Panc1 (cell line): ENCODE data around the gene CIC. TPM values are rescaled to one million over a fixed set of nuclear protein-coding genes. Genes with fewer than 3 reads are reported as not detected.
A peak's percentile ranks its signal among the peaks of the same experiment; 100 is the strongest.

Experiments used
- ATAC-seq: fragments of 200-7000 bp; cut with Tn5 transposase; 2 replicates; pipeline ENCODE4 v1.9.1; 2020; ENCODE audit warnings: mild to moderate bottlenecking, moderate library complexity
- BruUV-seq: library from RNA; stranded (reverse); fragments of 400-500 nt; replicated peaks from 2 replicates; lab custom pipeline; 2021; lab: Mats Ljungman, UMichigan
- CTCF ChIA-PET: fragments of 300-600 bp; sonication (Branson Sonifier 250); formaldehyde crosslinking; loops from one replicate; lab custom pipeline; 2022; ENCODE audit warnings: antibody characterized with exemption; lab: Charles Lee
- POLR2A ChIA-PET: fragments of 300-600 bp; sonication (Branson Sonifier 250); formaldehyde crosslinking; loops from one replicate; lab custom pipeline; 2022; ENCODE audit warnings: antibody characterized with exemption; lab: Charles Lee
- DNase-seq: peaks from one replicate; pipeline ENCODE4 v3.0.0-alpha.2; 2010; ENCODE audit warnings: low read depth, low spot score
- H3K27ac ChIP-seq: 2 replicates; pipeline ENCODE4 v1.5.1; 2011; ENCODE audit warnings: mild to moderate bottlenecking, low read length, inconsistent platforms
- H3K27me3 ChIP-seq: fragments of 200-500 bp; sonication (Bioruptor generic); 2 replicates; pipeline ENCODE4 v1.6.0; 2014; ENCODE audit warnings: low read length, inconsistent platforms; ENCODE audit not compliant: control insufficient read depth, insufficient read depth
- H3K36me3 ChIP-seq: fragments of 200-500 bp; sonication (Bioruptor generic); 2 replicates; pipeline ENCODE4 v1.5.1; 2014; ENCODE audit warnings: inconsistent platforms, mild to moderate bottlenecking, low read length, moderate library complexity; ENCODE audit not compliant: control insufficient read depth, insufficient read depth
- H3K4me1 ChIP-seq: 2 replicates; pipeline ENCODE4 v1.5.1; 2011; ENCODE audit warnings: inconsistent platforms, mild to moderate bottlenecking, low read length, moderate library complexity; ENCODE audit not compliant: control insufficient read depth, insufficient read depth
- H3K4me3 ChIP-seq, 2 experiments: 2 replicates each; pipeline ENCODE4 v1.5.1; 2011 to 2012; ENCODE audit warnings: low read depth in 2 of 2, low read length in 2 of 2, mild to moderate bottlenecking in 2 of 2, inconsistent platforms in 1 of 2, moderate library complexity in 1 of 2
- H3K9me3 ChIP-seq: fragments of 200-500 bp; sonication (Bioruptor generic); 2 replicates; pipeline ENCODE4 v1.5.1; 2014; ENCODE audit warnings: low read depth, mild to moderate bottlenecking, inconsistent platforms, low read length, moderate library complexity; ENCODE audit not compliant: control insufficient read depth, insufficient read depth
- CTCF ChIP-seq: fragments of 450-650 bp; IDR thresholded peaks from 2 replicates; pipeline ENCODE4 v1.5.1; 2017; ENCODE audit warnings: mild to moderate bottlenecking
- POLR2AphosphoS5 ChIP-seq: IDR thresholded peaks from 2 replicates; pipeline ENCODE4 v1.6.1; 2012; ENCODE audit warnings: mild to moderate bottlenecking, low read depth, low read length, moderate library complexity
- REST ChIP-seq, 2 experiments: IDR thresholded peaks; 2 replicates each; pipeline ENCODE4 v1.6.1; 2011 to 2012; ENCODE audit warnings: low read depth in 2 of 2, control low read depth in 1 of 2, low read length in 1 of 2, mild to moderate bottlenecking in 1 of 2, moderate library complexity in 1 of 2; ENCODE audit not compliant: insufficient read depth in 1 of 2
- SIN3A ChIP-seq: IDR thresholded peaks from 2 replicates; pipeline ENCODE4 v1.6.1; 2012; ENCODE audit warnings: low read depth, mild to moderate bottlenecking, low read length, moderate library complexity, borderline replicate concordance; ENCODE audit not compliant: insufficient read depth
- TCF7L2 ChIP-seq: IDR thresholded peaks from 2 replicates; pipeline ENCODE4 v1.6.1; 2011; ENCODE audit warnings: mild to moderate bottlenecking, low read depth, low read length, inconsistent platforms
- in situ Hi-C: cut with HindIII; loops from 2 replicates; pipeline ENCODE4 v1.10.0; 2016; ENCODE audit warnings: low sequenced_read_pairs, low pct_unique_long_range_greater_than_20kb
- intact Hi-C: fragments of 100-400 bp; cut with micrococcal nuclease; formaldehyde crosslinking; loops from one replicate; pipeline ENCODE4 v1.10.0; 2022; ENCODE audit not compliant: unreplicated experiment
- total RNA-seq: library from RNA; stranded (reverse); gene quantifications from one replicate; pipeline ENCODE4 v1.2.1, GENCODE V29; 2021; ENCODE audit not compliant: unreplicated experiment

The CIC gene
- total RNA-seq, 1 experiment from 2014 or later = 67.4 TPM

DNA sequence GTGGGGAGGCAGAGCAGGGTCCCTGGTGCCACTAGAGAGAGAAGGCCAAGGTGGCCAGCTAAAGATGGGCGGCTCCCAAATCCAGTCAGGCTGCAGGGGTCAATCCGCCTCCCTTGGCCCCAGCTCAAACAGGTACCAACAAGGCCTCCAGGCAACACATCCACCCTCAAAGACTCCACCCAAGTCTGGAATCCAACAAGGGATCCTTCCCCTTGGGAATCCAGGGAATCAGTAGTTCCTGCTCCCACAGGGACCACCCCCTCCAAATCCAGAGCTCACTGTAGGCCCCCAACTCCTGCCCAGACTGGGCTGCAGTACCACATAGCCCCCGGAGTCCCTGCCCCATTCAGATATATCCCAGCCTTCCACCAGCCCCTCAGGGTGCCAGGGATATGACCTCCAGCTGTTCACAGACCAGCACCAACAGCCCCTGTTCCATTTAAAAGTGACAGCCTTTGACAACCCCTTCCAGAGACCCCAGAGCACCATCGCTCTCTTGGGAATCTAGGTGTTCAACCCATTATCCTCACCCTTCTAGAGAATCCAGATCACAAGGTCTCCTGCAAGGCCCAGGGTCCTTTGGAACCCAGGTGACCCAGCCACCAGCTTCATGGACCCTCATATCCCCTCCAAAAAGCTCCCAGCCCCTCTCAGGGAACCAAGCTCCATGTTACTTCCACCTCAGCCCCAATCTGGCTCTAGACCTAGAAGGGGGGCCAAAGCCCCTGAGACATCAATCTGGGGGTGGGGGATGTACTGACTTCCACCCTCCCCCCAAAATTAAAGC is 17.3 kb upstream of the CIC start:
- Histone ChIP-seq H3K9me3 (no peaks in the 10 kb centered on the region), H3K27me3 (no peaks in the 10 kb centered on the region), H3K27ac (peak overlapping the region; percentile 84), H3K4me3 (peak overlapping the region; percentile 11 to 66; a peak in 3 of 4 replicates), H3K36me3 (no peaks in the 10 kb centered on the region; the same call in 1 of the 2 replicates), H3K4me1 (peaks cover 33% of the 10 kb centered on the region)
- in situ Hi-C loops = no loop called here
- ATAC-seq = no peak
- DNase-seq = no peak
- POLR2A ChIA-PET = interaction anchor here (0.6 kb wide), 1 partner anchor 89 kb away, joined by 13 read pairs; no protein-coding TSS in a partner anchor
- TSS peak; percentile 53 for BruUV-seq
- intact Hi-C loops = no loop called here
- CTCF ChIA-PET = no interaction called here
- TF ChIP-seq POLR2AphosphoS5 (no peak), SIN3A (no peak), REST (IDR thresholded peaks at IDR 0.05; ENCODE audit: insufficient read depth in 1 of 2, low read depth in 2 of 2, low read length in 1 of 2) (no peak), CTCF (no peak), TCF7L2 (no peak)

GRCh38 chr19:42252365-42253244 is 16.4 kb upstream of the CIC start:
- intact Hi-C loops (no loop called here), in situ Hi-C loops (no loop called here)
- TF ChIP-seq POLR2AphosphoS5 (no peak; the same call in 1 of the 2 replicates), TCF7L2 (no peak), REST (IDR thresholded peaks at IDR 0.05; ENCODE audit: insufficient read depth in 1 of 2, low read depth in 2 of 2, low read length in 1 of 2) (no peak), CTCF (no peak), SIN3A (no peak)
- ChIA-PET POLR2A (interaction anchor here (0.6 kb wide), 1 partner anchor 59 kb away, joined by 3 read pairs; no protein-coding TSS in a partner anchor), CTCF (no interaction called here)
- Histone ChIP-seq H3K27ac (peak overlapping the region; percentile 84), H3K4me3 (peak overlapping the region; percentile 57 to 66), H3K9me3 (no peaks in the 10 kb centered on the region), H3K4me1 (peaks cover 29% of the 10 kb centered on the region), H3K27me3 (no peaks in the 10 kb centered on the region), H3K36me3 (no peaks in the 10 kb centered on the region; the same call in 1 of the 2 replicates)
- DNase-seq (no peak), ATAC-seq (no peak)
- no TSS peak for BruUV-seq
